Pericardium fibroblast (primary cell): ENCODE data around the gene USP38. TPM values are rescaled to one million over a fixed set of nuclear protein-coding genes. Genes with fewer than 3 reads are reported as not detected.

Experiments used
- total RNA-seq: library from RNA; depleted of rRNA; stranded (reverse); fragments of >200 nt; gene quantifications from 2 replicates; pipeline ENCODE4 v1.2.3, GENCODE V29; 2015

The USP38 gene
- total RNA-seq = 13.7 and 14.2 TPM in 2 replicates

DNA sequence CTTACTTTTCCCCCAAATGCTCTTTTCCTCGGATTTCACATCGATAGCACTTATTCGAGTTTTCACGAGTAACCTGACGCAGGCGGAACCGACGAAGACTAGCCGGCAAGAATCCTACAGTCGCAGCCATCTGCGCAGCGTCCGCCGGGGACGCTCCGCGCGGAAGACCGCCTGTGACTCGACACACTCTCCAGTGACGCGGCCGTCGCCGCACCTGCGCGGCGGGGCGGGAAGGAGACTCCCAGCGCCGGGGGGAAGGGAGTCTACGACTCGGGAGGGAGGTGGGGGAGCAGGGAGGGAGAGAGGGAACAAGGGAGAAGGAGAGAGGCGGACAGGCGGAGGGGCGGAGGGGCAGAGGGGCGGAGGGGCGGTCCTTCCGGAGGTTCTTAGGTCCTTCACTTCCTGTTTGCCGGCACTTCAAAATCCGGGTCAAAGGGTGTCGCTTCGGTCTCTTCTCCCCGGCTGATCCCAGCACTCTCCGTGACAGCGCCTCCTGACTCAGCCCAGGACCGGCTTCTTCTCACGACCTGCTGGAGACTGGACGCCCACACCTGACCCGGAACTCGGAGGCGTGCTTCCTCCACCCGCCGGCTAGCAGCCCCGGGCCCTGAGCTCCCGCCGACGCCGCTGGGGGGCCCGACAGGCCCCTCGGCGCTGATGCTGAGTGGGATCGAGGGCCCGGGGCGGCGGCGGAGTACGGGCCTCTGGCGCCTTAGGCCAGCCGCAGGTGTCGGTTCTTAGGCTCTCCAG lies at the start of gene USP38:
TSS of gene USP38 (plus strand) at position 415 of the 750 bp plus-strand sequence. CDS start 534 bp downstream, outside the sequence.

Other genes with a start within 250 kb of the USP38 start
- gene GAB1, start 152.0 kb downstream of the USP38 start, total RNA-seq = 16.5 and 20.2 TPM in 2 replicates